Cardiac fibroblast (primary cell): ENCODE results near the gene ACP6.
A peak's percentile ranks its signal among the peaks of the same experiment; 100 is the strongest.

Experiments used
- DNase-seq, 2 donors: peaks; one replicate each; pipeline versions ENCODE4 v3.0.0 to v3.0.0-alpha.2; 2010; ENCODE audit warnings: low read depth in 2 of 2
- H3K4me3 ChIP-seq, 2 donors: replicated peaks in 1 of 2; 1 replicate in 1 of 2; 2 replicates in 1 of 2; pipeline ENCODE4 v1.5.1; 2011; ENCODE audit warnings: low read depth in 2 of 2, low read length in 2 of 2, mild to moderate bottlenecking in 2 of 2, moderate library complexity in 1 of 2
- TF ChIP-seq, protein P1 (sequence below): IDR thresholded peaks from one replicate; pipeline ENCODE4 v1.5.1; 2011; ENCODE audit warnings: low read depth, mild to moderate bottlenecking, low read length, inconsistent platforms

Gene ACP6

DNA sequence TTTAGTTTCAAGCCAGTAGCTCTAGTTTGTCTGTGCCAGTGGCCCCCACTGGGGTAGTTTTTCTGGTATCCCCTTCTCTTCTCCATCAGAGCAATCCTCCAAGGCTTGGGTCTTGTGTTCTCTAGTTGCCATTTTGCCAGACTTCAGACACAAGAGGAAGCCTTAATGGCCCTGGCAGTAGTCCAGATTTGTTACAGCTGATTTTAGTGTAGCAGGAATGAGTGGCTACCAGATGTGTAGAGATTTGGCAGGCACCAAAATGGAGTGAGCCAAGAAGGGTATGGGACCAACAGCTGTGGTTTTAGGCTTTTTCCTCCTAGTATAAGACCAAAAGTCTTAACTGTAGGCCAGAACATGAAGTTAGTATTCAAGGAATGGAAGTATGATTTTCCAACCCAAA lies 56.8 kb downstream of the ACP6 start:
- TF ChIP-seq, protein P1, sequence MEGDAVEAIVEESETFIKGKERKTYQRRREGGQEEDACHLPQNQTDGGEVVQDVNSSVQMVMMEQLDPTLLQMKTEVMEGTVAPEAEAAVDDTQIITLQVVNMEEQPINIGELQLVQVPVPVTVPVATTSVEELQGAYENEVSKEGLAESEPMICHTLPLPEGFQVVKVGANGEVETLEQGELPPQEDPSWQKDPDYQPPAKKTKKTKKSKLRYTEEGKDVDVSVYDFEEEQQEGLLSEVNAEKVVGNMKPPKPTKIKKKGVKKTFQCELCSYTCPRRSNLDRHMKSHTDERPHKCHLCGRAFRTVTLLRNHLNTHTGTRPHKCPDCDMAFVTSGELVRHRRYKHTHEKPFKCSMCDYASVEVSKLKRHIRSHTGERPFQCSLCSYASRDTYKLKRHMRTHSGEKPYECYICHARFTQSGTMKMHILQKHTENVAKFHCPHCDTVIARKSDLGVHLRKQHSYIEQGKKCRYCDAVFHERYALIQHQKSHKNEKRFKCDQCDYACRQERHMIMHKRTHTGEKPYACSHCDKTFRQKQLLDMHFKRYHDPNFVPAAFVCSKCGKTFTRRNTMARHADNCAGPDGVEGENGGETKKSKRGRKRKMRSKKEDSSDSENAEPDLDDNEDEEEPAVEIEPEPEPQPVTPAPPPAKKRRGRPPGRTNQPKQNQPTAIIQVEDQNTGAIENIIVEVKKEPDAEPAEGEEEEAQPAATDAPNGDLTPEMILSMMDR = no peak
- no peak overlapping the region for H3K4me3 ChIP-seq
- DNase-seq = peak; percentile 6 to 40

DNA sequence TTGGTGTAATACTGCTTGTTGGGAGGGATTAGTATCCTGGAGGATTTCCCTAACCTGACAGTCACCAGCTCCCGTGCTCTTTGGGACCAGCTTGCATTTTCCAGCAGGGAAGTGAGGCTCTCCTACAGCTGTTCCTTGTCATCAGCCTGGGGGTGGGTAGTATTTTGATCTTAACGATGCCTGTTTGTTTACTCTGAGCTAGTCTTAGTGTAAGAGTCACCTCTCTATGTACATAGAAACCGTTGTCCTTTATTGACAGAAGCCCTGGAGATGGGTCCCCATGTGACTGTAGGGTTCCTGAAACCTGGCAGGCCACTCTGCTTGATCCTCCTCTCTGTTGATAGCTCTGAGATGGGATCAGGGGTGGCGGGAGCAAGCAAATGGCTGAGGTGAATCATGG lies 58.0 kb downstream of the ACP6 start:
- no peak overlapping the region for H3K4me3 ChIP-seq
- no peak for DNase-seq
- TF ChIP-seq, protein P1 = no peak

DNA sequence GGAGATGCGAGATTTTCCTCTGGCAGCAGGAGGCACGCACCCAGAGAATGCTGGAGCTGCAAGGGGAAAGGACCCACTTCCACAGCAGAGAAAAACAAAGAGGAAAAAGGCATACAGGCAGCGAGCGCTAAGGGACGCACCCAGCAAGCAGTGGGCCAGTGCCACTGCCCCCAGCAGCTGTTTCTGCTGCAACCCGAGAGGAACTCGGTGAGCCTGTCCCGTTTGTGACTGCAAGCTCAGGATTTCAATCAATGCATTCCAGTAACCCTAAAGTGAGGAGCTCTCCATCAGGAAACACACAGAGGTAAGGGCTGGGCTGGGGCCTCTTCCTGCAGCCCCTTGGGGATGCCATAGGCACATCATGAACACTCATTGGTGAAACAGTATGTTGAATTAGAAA lies 58.7 kb downstream of the ACP6 start:
- TF ChIP-seq, protein P1 = no peak
- no peak overlapping the region for H3K4me3 ChIP-seq
- DNase-seq = no peak

DNA sequence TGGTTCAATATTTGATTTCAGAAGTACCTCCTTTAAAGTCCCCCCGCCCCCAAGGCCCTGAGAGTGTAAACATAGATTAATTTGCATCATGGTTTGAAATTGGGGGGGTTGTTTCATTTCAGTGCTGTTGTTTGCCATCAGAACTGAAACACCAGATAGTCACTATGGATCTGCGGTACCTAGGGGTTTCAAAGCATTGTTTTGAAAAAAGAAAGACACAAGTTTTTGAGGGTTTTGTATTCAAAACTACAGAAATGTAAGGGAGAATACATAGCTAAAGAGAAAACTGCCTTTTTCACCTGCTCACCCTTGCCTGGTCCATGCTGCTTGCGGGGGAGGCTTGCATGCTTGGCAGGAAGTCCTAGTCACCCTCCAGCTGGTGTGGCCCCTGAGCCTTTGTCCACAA lies 59.3 kb downstream of the ACP6 start:
- no peak overlapping the region for H3K4me3 ChIP-seq
- DNase-seq = no peak
- TF ChIP-seq, protein P1 = no peak

DNA sequence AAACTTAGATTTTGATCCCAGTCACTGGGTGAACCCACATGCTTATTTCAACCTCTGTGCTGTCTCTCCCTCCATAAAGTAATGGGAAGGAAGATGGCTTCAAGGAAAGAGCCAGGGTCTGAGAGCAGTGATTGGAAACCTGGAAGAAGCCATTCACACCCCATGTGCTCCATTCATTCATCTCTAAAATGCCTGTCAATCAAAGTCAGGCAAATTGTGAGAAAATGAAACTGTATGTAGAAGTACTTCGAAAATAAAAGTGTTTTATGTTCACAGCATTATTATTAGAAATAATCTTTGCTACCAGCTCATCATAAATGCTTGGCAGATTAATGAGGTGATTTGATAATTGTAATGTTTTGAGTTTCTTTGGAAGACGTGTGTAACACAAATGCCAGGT lies 61.0 kb downstream of the ACP6 start:
- no peak for DNase-seq
- TF ChIP-seq, protein P1 = no peak
- H3K4me3 ChIP-seq = no peak overlapping the region

DNA sequence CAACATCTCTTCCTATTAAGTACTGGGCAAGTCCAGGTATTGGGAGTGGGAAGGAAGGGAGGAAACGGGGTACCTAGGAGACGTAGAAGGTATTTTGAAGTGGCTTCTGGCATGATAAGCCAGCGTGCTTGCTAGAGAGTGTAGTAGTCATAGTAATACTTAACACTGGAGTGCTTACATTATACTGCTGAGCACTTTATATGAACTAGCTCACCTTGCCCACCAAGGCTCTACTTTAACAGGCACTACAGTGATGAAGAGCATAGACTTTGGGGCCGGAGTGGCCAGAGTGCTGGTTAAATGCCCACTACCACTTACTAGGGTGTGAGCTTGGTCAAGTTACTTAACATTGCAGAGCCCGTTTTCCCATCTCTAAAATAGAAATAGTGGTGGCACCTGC lies 61.7 kb downstream of the ACP6 start:
- no peak overlapping the region for H3K4me3 ChIP-seq
- DNase-seq = no peak
- TF ChIP-seq, protein P1 = no peak

DNA sequence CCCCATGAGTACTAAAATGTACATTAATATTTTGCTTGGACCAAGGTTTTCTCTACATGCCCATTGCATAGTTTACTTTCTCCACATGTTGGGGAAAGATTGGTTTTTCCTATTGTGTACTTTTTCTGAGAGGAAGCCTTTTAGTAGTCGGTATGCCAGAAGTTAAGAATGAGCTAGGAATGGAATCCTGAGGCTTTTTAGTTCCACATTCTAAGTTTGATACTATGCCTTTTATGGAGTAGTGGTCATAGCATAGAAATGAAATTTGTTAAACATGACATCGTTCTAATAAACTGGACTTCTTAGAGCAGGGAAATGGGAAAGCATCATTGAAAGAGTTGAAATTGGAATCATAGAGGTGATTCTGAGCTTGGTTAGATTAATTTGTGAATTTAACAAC lies 64.7 kb downstream of the ACP6 start:
- DNase-seq = no peak
- TF ChIP-seq, protein P1 = no peak

More for the DNA sequence above, 64.7 kb downstream of the ACP6 start:
- no peak overlapping the region for H3K4me3 ChIP-seq
